Measurements from ENCODE around the gene PDE4D.

DNA sequence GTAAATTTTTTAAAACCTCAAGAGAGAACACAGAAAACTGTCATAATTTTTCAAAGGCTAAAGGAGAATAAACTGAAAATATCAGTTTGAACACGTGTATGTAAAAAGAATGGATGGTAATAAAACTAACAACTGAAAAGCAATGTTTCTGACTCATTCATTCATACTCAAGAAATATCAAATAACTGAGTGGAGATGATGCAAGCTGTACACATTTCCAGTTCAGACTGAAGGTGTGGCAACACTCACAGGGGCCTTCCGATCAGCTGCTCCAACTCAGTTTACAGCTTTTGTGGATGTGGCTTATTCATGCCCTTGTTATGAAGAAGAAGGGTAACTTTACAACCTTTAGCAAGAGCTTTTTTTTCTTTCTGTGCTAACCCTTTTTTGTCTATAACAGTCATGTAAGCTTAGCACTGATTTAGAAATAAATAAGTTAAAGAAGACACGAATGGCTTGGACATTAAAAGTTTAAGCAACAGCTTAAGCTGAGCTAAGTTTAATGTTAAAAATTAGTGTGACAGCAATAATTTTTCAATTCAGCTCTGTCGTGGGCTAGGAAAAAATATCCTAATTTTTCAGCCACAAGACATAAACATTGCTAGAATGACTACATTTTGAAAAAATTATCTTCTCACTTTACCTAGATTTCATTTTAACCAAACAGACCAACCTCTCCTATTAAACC, 857.1 kb downstream of the PDE4D start:
- TF ChIP-seq EZH2 (IDR thresholded peaks at IDR 0.05; ENCODE audit: insufficient read depth, poor library complexity, severe bottlenecking) (no peak), EZH2phosphoT487 (IDR thresholded peaks at IDR 0.05; ENCODE audit: insufficient read depth, low read depth) (no peak)

All from GM23248 (cell line).